ENCODE results near the gene BFSP2. TPM values are rescaled to one million over a fixed set of nuclear protein-coding genes. Genes with fewer than 3 reads are reported as not detected.

The BFSP2 gene
- total and polyA plus RNA-seq, 2 of the 4 experiments (the other 2 are of a cell fraction), result not detected

DNA sequence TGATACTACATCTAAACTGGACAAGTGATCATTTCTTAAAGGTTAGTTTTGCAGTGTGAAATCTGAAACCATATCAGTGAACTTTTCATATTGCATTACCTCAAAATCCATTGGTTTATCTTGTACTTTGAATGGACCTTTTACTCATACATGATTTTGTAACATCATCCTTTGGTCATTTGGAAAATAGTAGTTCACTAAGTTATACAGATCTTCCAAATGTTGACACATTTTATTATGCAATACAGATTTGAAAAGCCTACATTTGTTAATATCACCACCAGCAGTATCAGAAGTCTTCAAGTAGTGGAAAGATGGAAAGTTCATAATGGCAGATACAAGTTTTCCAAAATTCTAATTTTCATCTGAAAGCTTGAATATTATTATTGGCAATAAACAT is 109.6 kb downstream of the BFSP2 start:
- intact Hi-C loops (cut with micrococcal nuclease) (no loop called here), dilution Hi-C loops (cut with HindIII; ENCODE audit: low sequenced_read_pairs, unreplicated experiment) (no loop called here)
- POLR2A ChIA-PET (ENCODE audit: unreplicated experiment), result no interaction called here

More for the DNA sequence above, 109.6 kb downstream of the BFSP2 start:
- peak; percentile 40 for ATAC-seq (ENCODE audit: low read depth)
- H3K14ac ChIP-seq (replicated peaks; ENCODE audit: low read depth, low read length), result no peak overlapping the region
- no peaks in the 10 kb centered on the region; a peak in 1 of 4 replicates for H3K79me1 ChIP-seq (ENCODE audit: low read depth in 1 of 2, low read length in 2 of 2)
- no peak overlapping the region for H2BK20ac ChIP-seq (ENCODE audit: low read depth, low read length)
- H3K4me3 ChIP-seq (ENCODE audit: insufficient read depth, low read depth, low read length), result no peak overlapping the region
- H2BK15ac ChIP-seq (ENCODE audit: low read depth, low read length), result no peak overlapping the region
- H3K27ac ChIP-seq (ENCODE audit: insufficient read depth, low read length), result no peak overlapping the region
- no peak overlapping the region for H2AK9ac ChIP-seq (replicated peaks; ENCODE audit: low read depth, low read length, poor library complexity)
- H4K20me1 ChIP-seq (ENCODE audit: insufficient read depth, low read length), result no peaks in the 10 kb centered on the region
- in situ Hi-C loops (cut with MboI; ENCODE audit: low sequenced_read_pairs), result no loop called here
- H4K8ac ChIP-seq (ENCODE audit: low read depth in 2 of 2, low read length in 2 of 2), result no peak overlapping the region
- H2AFZ ChIP-seq (replicated peaks; ENCODE audit: low read length, poor library complexity), result no peak overlapping the region
- no peak overlapping the region for H2BK120ac ChIP-seq (ENCODE audit: low read depth, low read length)
- H3K9me1 ChIP-seq (ENCODE audit: insufficient read depth, low read length), result no peaks in the 10 kb centered on the region
- no peak overlapping the region for H3K18ac ChIP-seq (ENCODE audit: low read depth, low read length)
- BruUV-seq (replicated peaks), result no TSS peak
- no peak overlapping the region for H3K4me2 ChIP-seq (ENCODE audit: low read depth, low read length)
- TF ChIP-seq MAZ (IDR thresholded peaks at IDR 0.05; ENCODE audit: borderline replicate concordance, low read depth, low read length) (no peak), NFE2L2 (IDR thresholded peaks at IDR 0.05; ENCODE audit: low read depth, low read length) (no peak), CEBPB (IDR thresholded peaks at IDR 0.05; ENCODE audit: low read depth, low read length) (peak; percentile 39; the same call in 1 of the 2 replicates)
- peak; percentile 36 for DNase-seq
- no peak overlapping the region for H4K91ac ChIP-seq (ENCODE audit: insufficient read depth, low read depth, low read length)
- H3K36me3 ChIP-seq (ENCODE audit: control insufficient read depth, insufficient read depth, low read length), result no peaks in the 10 kb centered on the region
- CTCF ChIA-PET, result no interaction called here
- peaks cover 1% of the 10 kb centered on the region; the same call in 1 of the 2 replicates for H3K4me1 ChIP-seq (ENCODE audit: control insufficient read depth, insufficient read depth, low read length)
- no peak overlapping the region for H3K4ac ChIP-seq (ENCODE audit: low read depth, low read length)
- H2AK5ac ChIP-seq (ENCODE audit: low read depth, low read length), result no peak overlapping the region
- H3K9ac ChIP-seq (ENCODE audit: low read depth, low read length), result no peak overlapping the region
- H3K9me3 ChIP-seq (ENCODE audit: control insufficient read depth, insufficient read depth, low read length), result no peaks in the 10 kb centered on the region
- no peak overlapping the region for H3K56ac ChIP-seq (ENCODE audit: extremely low read depth, insufficient read depth, low read length)
- H3K27me3 ChIP-seq (ENCODE audit: control insufficient read depth, insufficient read depth, low read length), result no peaks in the 10 kb centered on the region; the same call in 1 of the 2 replicates
- H3K23ac ChIP-seq (ENCODE audit: low read depth, low read length), result no peak overlapping the region
- H2BK5ac ChIP-seq (ENCODE audit: low read depth, low read length, poor library complexity, severe bottlenecking), result no peak overlapping the region
- H4K5ac ChIP-seq (ENCODE audit: low read depth, low read length), result no peak overlapping the region
